Measurements from ENCODE around the gene TPSD1.
"Not testable (repeated sequence)": the region's sequence is repeated elsewhere in the genome, so short reads cannot be mapped to it uniquely, and the experiment has no call there.

DNA sequence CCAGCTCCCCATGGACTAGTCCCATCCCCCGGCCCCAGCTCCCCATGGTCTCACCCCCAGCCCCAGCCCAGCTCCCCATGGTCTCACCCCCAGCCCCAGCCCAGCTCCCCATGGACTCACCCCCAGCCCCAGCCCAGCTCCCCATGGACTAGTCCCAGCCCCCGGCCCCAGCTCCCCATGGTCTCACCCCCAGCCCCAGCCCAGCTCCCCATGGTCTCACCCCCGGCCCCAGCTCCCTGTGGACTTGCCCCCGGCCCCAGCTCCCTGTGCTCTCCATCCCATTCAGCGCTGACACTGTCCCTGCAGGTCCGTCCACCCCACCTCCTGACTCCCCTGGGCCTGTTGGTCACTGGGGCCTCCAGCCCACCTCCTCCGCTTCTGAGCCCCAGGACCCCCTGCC, 24.6 kb upstream of the TPSD1 start:
- TF ChIP-seq, protein P1, sequence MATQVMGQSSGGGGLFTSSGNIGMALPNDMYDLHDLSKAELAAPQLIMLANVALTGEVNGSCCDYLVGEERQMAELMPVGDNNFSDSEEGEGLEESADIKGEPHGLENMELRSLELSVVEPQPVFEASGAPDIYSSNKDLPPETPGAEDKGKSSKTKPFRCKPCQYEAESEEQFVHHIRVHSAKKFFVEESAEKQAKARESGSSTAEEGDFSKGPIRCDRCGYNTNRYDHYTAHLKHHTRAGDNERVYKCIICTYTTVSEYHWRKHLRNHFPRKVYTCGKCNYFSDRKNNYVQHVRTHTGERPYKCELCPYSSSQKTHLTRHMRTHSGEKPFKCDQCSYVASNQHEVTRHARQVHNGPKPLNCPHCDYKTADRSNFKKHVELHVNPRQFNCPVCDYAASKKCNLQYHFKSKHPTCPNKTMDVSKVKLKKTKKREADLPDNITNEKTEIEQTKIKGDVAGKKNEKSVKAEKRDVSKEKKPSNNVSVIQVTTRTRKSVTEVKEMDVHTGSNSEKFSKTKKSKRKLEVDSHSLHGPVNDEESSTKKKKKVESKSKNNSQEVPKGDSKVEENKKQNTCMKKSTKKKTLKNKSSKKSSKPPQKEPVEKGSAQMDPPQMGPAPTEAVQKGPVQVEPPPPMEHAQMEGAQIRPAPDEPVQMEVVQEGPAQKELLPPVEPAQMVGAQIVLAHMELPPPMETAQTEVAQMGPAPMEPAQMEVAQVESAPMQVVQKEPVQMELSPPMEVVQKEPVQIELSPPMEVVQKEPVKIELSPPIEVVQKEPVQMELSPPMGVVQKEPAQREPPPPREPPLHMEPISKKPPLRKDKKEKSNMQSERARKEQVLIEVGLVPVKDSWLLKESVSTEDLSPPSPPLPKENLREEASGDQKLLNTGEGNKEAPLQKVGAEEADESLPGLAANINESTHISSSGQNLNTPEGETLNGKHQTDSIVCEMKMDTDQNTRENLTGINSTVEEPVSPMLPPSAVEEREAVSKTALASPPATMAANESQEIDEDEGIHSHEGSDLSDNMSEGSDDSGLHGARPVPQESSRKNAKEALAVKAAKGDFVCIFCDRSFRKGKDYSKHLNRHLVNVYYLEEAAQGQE (IDR thresholded peaks at IDR 0.05; ENCODE audit: insufficient read depth in 1 of 2, low read depth in 2 of 2, low read length in 1 of 2): not testable (repeated sequence)
- TF ChIP-seq CTCF (IDR thresholded peaks at IDR 0.05): not testable (repeated sequence)

All from Panc1 (cell line).